ENCODE results near the gene WBP2. TPM values are rescaled to one million over a fixed set of nuclear protein-coding genes. Genes with fewer than 3 reads are reported as not detected.

Gene WBP2
- total RNA-seq, 1 experiment from 2014 or later = 132 TPM

DNA sequence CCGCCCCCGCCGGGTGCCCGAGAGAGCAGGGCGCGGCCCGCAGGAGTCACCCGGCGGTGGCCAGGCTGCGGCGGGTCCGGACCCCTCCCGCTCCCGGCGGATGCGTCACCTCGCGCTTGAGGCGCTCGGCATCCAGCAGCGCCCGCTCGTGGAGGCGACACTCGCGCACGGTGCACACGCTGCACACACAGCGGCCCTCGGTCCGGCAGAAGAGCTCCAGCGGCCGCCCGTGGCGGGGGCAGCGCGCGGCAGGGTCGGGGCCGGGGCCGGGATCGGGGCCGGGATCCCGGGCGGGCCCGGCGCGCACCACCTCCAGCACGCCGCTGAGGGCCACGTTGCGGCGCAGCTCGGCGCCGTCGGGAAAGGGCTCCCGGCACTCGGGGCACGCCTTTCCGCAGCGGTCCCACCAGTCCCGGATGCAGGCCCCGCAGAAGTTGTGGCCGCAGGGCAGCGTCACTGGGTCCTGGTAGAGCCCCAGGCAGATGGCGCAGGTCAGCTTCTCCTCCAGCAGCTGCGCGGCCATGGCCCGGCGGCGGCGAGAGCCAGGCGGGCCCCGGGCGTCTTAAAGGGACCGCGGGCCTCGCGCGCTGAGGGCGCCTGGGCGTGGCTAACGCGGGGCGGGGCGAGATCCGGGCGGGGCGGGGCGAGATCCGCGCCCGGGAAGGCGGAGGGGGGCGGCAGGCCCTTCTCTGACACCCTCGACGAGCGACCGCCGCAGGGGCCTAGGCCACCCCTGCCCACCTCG is 41.5 kb upstream of the WBP2 start, which contains the start of gene TRIM65:
Gene TRIM65 (minus strand): TSS at position 537 of the 745 bp plus-strand sequence. CDS start 14 bp downstream, at position 523.
- BruUV-seq (replicated peaks) = no TSS peak
- TF ChIP-seq, protein P1, sequence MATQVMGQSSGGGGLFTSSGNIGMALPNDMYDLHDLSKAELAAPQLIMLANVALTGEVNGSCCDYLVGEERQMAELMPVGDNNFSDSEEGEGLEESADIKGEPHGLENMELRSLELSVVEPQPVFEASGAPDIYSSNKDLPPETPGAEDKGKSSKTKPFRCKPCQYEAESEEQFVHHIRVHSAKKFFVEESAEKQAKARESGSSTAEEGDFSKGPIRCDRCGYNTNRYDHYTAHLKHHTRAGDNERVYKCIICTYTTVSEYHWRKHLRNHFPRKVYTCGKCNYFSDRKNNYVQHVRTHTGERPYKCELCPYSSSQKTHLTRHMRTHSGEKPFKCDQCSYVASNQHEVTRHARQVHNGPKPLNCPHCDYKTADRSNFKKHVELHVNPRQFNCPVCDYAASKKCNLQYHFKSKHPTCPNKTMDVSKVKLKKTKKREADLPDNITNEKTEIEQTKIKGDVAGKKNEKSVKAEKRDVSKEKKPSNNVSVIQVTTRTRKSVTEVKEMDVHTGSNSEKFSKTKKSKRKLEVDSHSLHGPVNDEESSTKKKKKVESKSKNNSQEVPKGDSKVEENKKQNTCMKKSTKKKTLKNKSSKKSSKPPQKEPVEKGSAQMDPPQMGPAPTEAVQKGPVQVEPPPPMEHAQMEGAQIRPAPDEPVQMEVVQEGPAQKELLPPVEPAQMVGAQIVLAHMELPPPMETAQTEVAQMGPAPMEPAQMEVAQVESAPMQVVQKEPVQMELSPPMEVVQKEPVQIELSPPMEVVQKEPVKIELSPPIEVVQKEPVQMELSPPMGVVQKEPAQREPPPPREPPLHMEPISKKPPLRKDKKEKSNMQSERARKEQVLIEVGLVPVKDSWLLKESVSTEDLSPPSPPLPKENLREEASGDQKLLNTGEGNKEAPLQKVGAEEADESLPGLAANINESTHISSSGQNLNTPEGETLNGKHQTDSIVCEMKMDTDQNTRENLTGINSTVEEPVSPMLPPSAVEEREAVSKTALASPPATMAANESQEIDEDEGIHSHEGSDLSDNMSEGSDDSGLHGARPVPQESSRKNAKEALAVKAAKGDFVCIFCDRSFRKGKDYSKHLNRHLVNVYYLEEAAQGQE (IDR thresholded peaks at IDR 0.05; ENCODE audit: low read depth) = no peak
- TF ChIP-seq POLR2A (IDR thresholded peaks at IDR 0.05; ENCODE audit: borderline replicate concordance, extremely low read depth, insufficient read depth, insufficient read length) (peak; percentile 88), EZH2 (IDR thresholded peaks at IDR 0.05) (no peak), SP1 (IDR thresholded peaks at IDR 0.05; ENCODE audit: low read depth) (no peak; the same call in 1 of the 2 replicates), ZBTB33 (IDR thresholded peaks at IDR 0.05; ENCODE audit: extremely low read depth, insufficient replicate concordance, low read length) (no peak), CBX3 (IDR thresholded peaks at IDR 0.05; ENCODE audit: low read depth) (no peak), ELF1 (IDR thresholded peaks at IDR 0.05; ENCODE audit: borderline replicate concordance, low read depth) (no peak), TCF7L2 (IDR thresholded peaks at IDR 0.05; ENCODE audit: borderline replicate concordance, extremely low read depth, insufficient read depth, insufficient read length) (peak; percentile 51), CEBPB (IDR thresholded peaks at IDR 0.05; ENCODE audit: low read depth) (no peak), RAD21 (IDR thresholded peaks at IDR 0.05; ENCODE audit: low read depth) (no peak; the same call in 1 of the 2 replicates), SRF (IDR thresholded peaks at IDR 0.05; ENCODE audit: low read depth) (no peak), FOSL1 (IDR thresholded peaks at IDR 0.05; ENCODE audit: low read depth) (no peak), EGR1 (IDR thresholded peaks at IDR 0.05; ENCODE audit: low read depth) (no peak), ZNF274 (IDR thresholded peaks at IDR 0.05; ENCODE audit: low read depth, low read length) (no peak), ZFX (IDR thresholded peaks at IDR 0.05) (peak; percentile 99), SIN3A (IDR thresholded peaks at IDR 0.05; ENCODE audit: low read depth) (peak; percentile 89), JUND (IDR thresholded peaks at IDR 0.05) (no peak)
- TF ChIP-seq, protein P2, sequence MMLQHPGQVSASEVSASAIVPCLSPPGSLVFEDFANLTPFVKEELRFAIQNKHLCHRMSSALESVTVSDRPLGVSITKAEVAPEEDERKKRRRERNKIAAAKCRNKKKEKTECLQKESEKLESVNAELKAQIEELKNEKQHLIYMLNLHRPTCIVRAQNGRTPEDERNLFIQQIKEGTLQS (IDR thresholded peaks at IDR 0.05) = no peak
- TF ChIP-seq, protein P3, sequence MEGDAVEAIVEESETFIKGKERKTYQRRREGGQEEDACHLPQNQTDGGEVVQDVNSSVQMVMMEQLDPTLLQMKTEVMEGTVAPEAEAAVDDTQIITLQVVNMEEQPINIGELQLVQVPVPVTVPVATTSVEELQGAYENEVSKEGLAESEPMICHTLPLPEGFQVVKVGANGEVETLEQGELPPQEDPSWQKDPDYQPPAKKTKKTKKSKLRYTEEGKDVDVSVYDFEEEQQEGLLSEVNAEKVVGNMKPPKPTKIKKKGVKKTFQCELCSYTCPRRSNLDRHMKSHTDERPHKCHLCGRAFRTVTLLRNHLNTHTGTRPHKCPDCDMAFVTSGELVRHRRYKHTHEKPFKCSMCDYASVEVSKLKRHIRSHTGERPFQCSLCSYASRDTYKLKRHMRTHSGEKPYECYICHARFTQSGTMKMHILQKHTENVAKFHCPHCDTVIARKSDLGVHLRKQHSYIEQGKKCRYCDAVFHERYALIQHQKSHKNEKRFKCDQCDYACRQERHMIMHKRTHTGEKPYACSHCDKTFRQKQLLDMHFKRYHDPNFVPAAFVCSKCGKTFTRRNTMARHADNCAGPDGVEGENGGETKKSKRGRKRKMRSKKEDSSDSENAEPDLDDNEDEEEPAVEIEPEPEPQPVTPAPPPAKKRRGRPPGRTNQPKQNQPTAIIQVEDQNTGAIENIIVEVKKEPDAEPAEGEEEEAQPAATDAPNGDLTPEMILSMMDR (IDR thresholded peaks at IDR 0.05 in 2 of 3, conservative IDR thresholded peaks at IDR 0.05 in 1 of 3; ENCODE audit: borderline replicate concordance in 1 of 3, insufficient read depth in 1 of 3, low read depth in 2 of 3, low read length in 2 of 3) = peak in 1 of 3 experiments; percentile 0; a peak in 1 of 6 replicates

More for the DNA sequence above, 41.5 kb upstream of the WBP2 start, which contains the start of gene TRIM65:
- ATAC-seq (peak; percentile 79), DNase-seq (ENCODE audit: low read depth, low spot score) (no peak)
- peaks cover 26% of the 10 kb centered on the region; the same call in 1 of the 2 replicates for H3K79me2 ChIP-seq (ENCODE audit: insufficient read depth, low read length)
- no peaks in the 10 kb centered on the region for H3K9me2 ChIP-seq (ENCODE audit: insufficient read depth)
- H3K9me3 ChIP-seq (ENCODE audit: control insufficient read depth in 1 of 2, insufficient read depth in 1 of 2, low read depth in 1 of 2, low read length in 2 of 2) = no peaks in the 10 kb centered on the region
- CTCF ChIA-PET = interaction anchor here (0.7 to 2.3 kb wide), 5 partner anchors 17 to 117 kb away, joined by 3 to 8 read pairs (median 3); partner anchors contain the start of genes TRIM47 and WBP2
- RAD21 ChIA-PET (ENCODE audit: low non-redundant PET in 1 of 2, low total read pairs in 2 of 2, uncharacterized antibody in 2 of 2, unreplicated experiment in 2 of 2) = interaction anchor here (0.7 to 1.1 kb wide), 3 partner anchors 19 to 181 kb away, joined by 4 to 6 read pairs (median 4); partner anchors contain the start of gene TRIM47 (in 1 of the 2)
- peak within 1 kb of the TSS; percentile 84 for H3K9ac ChIP-seq (ENCODE audit: low read length)
- POLR2A ChIA-PET = interaction anchor here (0.6 to 5.1 kb wide), 11 partner anchors 8 to 133 kb away, joined by 3 to 22 read pairs (median 4); partner anchors contain the start of genes ACOX1, MRPL38, TEN1 and TRIM47
- no peaks in the 10 kb centered on the region for H3K27me3 ChIP-seq (ENCODE audit: insufficient read depth, low read length)
- no peak within 1 kb of the TSS for H2AFZ ChIP-seq (ENCODE audit: low read depth, low read length, poor library complexity, severe bottlenecking)
- peaks cover 13 to 26% of the 10 kb centered on the region in 2 experiments for H3K4me1 ChIP-seq (ENCODE audit: control insufficient read depth in 1 of 2, insufficient read depth in 2 of 2, low read length in 2 of 2)
- intact Hi-C loops (cut with micrococcal nuclease) = no loop called here
- H3K4me2 ChIP-seq (ENCODE audit: low read length) = peak within 1 kb of the TSS; percentile 95
- H3K36me3 ChIP-seq (ENCODE audit: control insufficient read depth in 1 of 2, insufficient read depth in 2 of 2, low read length in 2 of 2) = peaks cover 19 to 30% of the 10 kb centered on the region in 2 experiments
- no peaks in the 10 kb centered on the region for H4K20me1 ChIP-seq (ENCODE audit: insufficient read depth)
- H3K27ac ChIP-seq (ENCODE audit: low read depth, low read length) = peak within 1 kb of the TSS; percentile 100
- H3K4me3 ChIP-seq (replicated peaks in 1 of 2; ENCODE audit: low read depth in 1 of 2, low read length in 2 of 2) = peak within 1 kb of the TSS; percentile 64 to 72

Measured in HCT116 (cell line).